ENCODE results near the gene RAPGEF1.

GRCh38 chr9:131735238-131736128 lies 4.4 kb downstream of the RAPGEF1 start:
- TF ChIP-seq CTCF (IDR thresholded peaks at IDR 0.05) (no peak), POLR2A (IDR thresholded peaks at IDR 0.05) (no peak), EP300 (IDR thresholded peaks at IDR 0.05) (no peak)

Data from tibial nerve (tissue), 4 donors.